Inferior parietal cortex (tissue), 1 donor: ENCODE results near the gene COLEC11.

Experiments
- DNase-seq: peaks from one replicate; pipeline ENCODE4 v3.0.0-alpha.2; 2016; ENCODE audit errors: extremely low spot score

COLEC11 gene

DNA sequence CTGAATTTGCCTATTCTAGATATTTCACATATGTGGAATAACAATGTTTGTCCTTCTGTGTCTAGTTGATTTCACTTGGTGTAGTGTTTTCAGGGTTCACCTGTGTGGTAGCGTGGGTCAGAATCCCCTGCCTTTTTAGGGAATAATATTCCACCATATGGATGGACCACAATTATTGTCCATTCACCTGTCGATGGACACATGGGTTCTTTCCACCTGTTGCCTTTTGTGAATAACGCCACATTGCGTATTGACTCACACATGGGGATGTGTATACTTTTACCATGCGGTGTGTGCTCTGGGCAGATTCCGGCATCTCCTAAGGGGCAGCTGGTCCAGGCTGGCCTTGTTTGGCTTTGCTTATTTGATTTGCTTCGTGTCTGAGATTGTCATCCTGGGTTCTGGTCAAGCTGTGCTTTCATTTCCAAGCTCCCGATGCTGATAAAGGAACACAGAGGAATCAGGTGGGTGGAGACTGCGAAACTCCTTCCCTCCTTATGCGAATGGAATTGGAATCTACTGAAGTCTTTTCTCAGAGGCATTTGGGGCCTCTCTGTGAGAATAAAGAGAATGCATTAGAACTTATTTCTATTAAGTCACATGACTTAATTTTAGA, 44.2 kb downstream of the COLEC11 start:
- no peak for DNase-seq

DNA sequence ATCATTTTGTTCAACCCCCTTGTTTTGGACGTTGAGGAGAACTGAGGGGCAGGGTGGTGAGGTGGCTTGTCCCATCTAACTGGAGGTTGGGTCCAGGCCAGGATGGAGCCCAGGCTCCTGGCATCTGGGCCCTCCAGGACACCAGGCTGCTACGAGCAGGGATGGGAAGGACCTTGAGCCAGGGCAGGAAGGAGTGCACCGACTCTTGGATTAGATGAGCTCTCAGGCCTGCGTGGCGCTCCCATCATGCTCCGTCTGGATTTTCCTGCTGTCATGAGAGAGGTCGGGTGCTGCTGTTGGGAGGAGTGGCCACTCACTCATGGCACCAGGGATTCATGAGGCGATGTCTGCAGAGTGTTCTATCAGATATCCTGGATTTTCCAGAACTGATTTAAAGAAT, 44.7 kb downstream of the COLEC11 start:
- no peak for DNase-seq

DNA sequence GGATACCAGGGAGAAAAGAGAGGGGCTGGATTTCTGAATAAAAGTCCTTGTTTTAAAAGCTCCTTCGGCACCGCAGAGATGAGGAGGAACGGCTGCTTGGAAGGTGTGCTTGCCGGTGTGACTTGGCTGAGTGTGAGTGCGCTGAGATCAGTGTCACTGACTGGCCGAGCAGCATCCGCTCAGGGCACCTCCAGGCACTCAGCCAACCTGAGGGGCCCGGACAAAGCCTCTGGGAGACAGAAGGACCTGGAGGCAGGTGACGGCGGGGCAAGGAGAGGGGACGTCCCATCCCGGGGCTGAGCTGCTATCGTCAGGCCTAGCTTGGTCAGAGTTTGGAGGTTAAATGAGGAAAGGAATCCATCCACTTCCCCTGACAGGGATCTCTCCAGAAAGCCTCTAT, 46.3 kb downstream of the COLEC11 start:
- DNase-seq, result no peak

- no peak for DNase-seq
Measured at GRCh38 chr2:3641841-3642421, 47.0 kb downstream of the COLEC11 start.

DNA sequence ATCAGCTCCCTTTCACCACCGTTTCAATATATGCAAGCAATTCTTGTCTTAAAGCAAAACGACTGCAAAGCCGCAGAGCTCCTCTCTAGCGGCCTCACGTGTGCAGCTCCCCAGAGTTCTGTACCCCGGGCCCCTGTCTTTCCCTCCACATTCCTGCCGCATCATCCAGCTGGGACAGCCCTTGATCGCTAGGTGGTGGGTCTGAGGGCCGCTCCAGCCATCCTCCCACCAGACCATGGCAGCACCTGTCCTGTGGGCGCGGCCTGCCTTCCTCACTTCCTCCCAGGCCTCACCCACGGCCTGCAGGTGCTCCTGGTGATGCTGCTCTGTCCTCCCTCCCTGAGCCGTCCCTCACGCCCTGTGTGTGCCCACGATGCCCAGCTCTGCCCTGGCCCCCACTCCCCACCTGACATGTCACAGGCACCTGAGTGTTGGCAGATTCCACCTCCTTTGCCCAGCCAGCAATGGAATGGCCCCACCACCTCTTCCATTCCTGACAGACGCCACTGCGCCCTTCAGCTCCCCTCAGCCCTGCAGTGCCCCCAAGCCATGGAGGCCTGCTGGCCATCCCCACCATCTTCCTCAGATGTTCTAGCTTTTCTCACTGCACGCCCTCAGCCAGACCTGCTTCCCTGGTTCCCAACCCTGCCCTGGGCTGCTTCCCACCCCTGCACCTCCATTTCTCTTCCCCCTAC, 47.8 kb downstream of the COLEC11 start:
- no peak for DNase-seq

GRCh38 chr2:3643371-3644245, 48.7 kb downstream of the COLEC11 start:
- no peak for DNase-seq

GRCh38 chr2:3644246-3644525, 49.3 kb downstream of the COLEC11 start:
- no peak for DNase-seq

- DNase-seq, result no peak
Measured at GRCh38 chr2:3644891-3645605, 50.1 kb downstream of the COLEC11 start.

GRCh38 chr2:3645745-3646389, 51.0 kb downstream of the COLEC11 start:
- no peak for DNase-seq

- no peak for DNase-seq
Measured at GRCh38 chr2:3646446-3646845, 51.5 kb downstream of the COLEC11 start.

DNA sequence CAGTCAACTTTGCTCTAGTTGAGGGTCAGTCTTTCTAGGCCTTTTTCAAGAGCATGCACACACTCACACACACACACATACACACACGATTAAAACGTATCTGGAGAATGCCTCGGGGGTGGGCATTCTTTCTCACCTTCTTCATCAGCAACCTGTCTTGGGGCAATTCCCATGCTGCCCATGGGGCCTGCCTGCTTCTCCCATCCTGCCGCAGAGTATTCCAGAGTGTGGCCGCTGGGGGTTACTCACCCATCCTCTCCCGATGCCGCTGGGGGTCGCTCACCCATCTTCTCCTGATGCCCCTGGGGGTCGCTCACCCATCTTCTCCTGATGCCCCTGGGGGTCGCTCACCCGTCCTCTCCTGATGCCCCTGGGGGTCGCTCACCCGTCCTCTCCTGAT, 52.3 kb downstream of the COLEC11 start:
- DNase-seq, result no peak

DNA sequence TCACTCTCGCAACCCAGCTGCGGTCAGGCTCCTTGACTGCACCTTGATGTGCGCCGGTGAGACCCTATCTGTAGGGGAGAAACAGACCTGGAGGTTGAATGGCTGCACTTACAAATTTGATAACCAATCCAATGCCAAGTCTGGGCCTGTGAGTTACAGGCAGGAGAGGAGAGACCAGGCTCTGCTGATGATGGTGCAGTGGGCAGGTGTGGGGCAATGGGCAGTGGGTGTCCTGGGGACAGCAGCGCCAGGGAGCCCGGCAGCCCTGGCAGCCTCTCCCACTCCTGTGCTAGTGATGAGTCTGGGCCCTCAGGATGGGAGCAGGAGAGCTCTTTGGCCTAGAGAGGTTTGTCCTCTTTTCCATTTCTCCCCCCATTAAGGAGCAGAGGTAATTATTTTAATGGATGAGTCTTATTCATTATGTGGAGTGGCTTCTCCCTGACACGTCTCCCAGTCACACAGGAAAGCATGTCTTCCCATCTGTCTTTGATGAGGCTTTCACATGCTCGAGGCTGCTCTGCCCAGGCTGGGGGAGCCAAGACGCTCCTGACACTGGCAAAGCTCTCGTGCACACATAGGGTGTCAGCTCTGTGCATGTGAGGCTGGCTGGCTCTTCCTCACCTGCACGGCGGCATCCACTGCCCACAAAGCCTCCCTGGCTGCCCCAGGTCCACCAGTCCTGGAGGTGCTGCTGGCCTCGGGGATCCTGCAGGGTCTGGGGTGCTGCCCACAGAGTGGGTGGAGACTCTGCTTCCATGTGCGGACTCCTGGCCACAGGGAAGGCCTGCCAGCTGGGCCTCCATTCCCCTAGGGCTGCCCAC, 53.1 kb downstream of the COLEC11 start:
- DNase-seq, result no peak

DNA sequence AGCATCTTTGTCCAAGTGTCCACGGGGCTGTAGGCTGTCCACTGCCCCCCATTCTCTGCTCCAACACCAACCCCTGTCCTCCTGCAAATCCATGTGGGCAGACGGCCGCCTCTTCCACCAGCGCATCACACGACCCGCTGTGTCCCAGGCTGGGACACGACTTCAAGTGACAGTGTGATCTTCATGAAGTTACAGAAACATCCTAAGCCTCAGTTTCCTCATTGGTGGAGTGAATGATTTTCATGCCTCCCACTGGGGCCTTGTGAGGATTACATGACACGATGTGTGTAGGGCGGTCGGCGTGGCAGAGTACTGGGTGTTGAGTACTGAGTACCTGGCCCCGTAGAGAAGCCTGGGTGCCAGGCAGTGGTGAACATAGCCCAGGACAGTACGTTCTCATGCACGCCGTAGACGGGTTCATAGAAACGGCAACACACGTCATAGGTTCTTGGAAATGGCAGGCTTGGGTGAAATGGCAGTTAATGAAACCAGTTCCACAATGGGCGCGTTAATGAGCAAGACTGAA, 53.8 kb downstream of the COLEC11 start:
- DNase-seq, result no peak

DNA sequence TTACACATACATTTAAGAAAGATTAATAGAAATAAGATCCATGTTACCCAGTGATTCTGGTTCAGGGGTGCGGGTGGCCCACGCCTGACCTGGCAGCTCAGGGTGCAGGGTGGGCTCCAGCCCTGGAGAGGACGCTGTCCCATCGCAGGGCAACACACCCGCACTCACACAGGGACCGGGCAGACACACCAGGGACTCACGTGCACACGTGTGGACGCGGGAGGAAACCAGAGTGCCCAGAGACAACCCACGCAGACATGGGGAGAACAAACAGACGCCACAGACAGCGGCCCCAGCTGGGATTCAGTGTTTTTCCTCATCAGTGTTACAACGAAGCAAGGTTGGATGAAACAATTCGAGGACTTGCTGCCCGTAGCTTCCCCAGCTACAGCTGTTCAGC, 54.7 kb downstream of the COLEC11 start:
- no peak for DNase-seq

DNA sequence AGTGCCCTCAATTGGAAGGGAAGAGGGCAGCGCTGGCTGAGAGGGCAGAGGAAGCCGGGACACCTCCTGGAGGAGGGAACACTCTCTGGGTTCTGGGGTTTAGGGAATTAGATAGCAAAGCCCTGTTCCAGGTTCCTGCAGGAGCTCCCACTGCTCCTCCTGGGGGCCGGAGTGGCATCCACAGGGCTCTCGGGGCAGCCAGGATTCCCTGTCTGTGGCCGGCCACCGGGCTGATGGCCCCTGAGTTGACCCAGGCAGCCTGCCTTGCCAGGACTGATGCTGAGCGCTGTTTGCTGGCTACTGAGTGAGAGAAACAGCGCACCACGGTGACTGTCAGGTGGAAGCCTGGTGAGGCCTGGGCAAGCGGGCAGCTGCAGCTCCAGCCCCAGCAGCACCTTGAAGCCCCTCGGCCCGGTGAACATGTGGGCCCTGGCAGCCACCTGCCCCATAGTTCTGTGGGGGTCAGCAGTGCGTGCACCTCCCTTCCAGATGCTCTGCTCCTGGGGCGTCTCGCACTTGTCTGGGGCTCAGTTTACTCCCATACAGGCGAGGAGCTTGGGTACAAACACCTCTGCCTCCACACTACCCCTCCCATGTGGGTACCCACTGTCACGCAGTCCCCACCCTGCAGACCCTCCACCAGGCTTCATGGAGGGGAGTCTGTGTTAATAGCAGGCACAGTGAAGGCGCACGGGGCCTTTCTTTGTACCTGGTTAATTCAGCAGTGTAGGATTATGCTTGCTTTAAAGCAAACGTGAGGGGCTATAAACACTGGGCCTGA, 55.4 kb downstream of the COLEC11 start:
- DNase-seq, result no peak

GRCh38 chr2:3651691-3652648, 57.1 kb downstream of the COLEC11 start:
- DNase-seq, result peak; percentile 47

DNA sequence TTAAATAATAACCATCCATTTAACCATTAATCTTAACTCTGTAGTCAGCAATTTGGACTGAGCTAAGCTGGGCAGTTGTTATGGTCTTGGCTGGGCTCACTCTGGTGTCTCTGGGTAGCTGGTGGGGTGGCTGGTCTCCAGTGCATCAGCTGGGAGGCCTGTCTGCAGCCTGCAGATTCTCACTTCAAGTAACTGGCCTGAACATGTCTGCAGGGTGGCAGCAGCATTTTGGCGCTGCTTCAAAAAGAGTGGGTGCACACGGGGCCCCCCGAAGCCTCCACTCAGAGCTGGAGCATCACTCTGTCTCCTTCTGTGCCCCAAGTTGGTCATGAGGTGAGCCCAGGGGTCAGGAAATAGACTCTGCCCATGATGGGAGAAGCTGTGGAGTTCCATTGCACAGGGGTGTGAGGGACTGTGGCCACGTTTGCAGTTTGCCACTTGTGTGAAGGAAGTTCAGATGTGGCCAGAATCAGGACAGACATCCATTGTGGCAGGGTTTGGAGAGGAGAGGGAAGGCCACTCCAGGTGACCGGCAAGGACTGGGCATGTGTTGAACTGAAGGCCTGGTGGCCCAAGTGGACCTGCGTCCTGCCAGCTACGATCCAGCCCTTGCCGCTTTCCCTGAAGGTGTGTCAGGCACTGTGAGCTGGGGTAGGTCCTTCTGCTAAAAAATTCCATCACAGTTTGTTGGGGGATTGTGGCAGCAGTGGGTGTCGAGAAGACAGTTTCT, 58.1 kb downstream of the COLEC11 start:
- DNase-seq, result no peak

DNA sequence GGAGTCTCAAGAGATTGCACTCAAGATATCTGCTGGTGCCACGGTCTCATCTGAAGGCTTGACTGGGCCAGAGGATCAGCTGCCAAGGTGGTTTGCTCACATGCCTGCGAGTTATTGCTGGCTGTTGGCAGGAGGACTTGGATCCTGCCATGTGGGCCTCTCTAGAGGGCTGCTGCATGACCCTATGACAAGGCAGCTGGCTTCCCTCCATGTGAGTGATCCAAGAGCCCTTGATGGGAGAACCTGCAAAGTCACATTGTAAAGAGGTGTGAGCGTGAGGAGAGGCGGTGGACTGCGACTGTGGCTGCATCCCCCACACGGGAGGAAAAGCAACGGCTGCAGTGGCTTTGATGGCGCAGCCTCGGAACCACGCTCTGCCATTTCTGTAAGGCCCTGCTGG, 59.1 kb downstream of the COLEC11 start:
- DNase-seq, result no peak
